ENCODE data around the gene SLC7A8.
"Not testable (repeated sequence)": the region's sequence is repeated elsewhere in the genome, so short reads cannot be mapped to it uniquely, and the experiment has no call there.

SLC7A8 gene

GRCh38 chr14:23112359-23113178, 70.9 kb downstream of the SLC7A8 start:
- no peak overlapping the region for H3K4me2 ChIP-seq (ENCODE audit: low read length)
- H3K9ac ChIP-seq (ENCODE audit: low read length), result no peak overlapping the region
- H3K27me3 ChIP-seq (ENCODE audit: low read depth, low read length), result peaks cover 51% of the 10 kb centered on the region
- no peaks in the 10 kb centered on the region for H3K79me2 ChIP-seq (ENCODE audit: low read length)
- no peak overlapping the region for H3K27ac ChIP-seq (ENCODE audit: low read length)
- TF ChIP-seq EZH2phosphoT487 (IDR thresholded peaks at IDR 0.05; ENCODE audit: low read depth), result no peak
- TF ChIP-seq CTCF (IDR thresholded peaks at IDR 0.05; ENCODE audit: low read depth, low read length), result no peak
- no peaks in the 10 kb centered on the region for H3K36me3 ChIP-seq (replicated peaks; ENCODE audit: low read depth, low read length)
- H3K4me1 ChIP-seq (ENCODE audit: low read length), result peaks cover 6% of the 10 kb centered on the region
- no peak overlapping the region for H3K4me3 ChIP-seq (ENCODE audit: low read length)
- no peaks in the 10 kb centered on the region for H4K20me1 ChIP-seq (ENCODE audit: insufficient read depth, low read length)
- no peaks in the 10 kb centered on the region for H3K9me3 ChIP-seq (ENCODE audit: insufficient read depth, low read length)
- H2AFZ ChIP-seq (ENCODE audit: low read depth, low read length), result no peak overlapping the region

GRCh38 chr14:23110579-23111365, 72.7 kb downstream of the SLC7A8 start:
- no peak overlapping the region for H3K9ac ChIP-seq (ENCODE audit: low read length)
- TF ChIP-seq CTCF (IDR thresholded peaks at IDR 0.05; ENCODE audit: low read depth, low read length) (no peak), EZH2phosphoT487 (IDR thresholded peaks at IDR 0.05; ENCODE audit: low read depth) (no peak)
- H3K4me2 ChIP-seq (ENCODE audit: low read length), result no peak overlapping the region
- H2AFZ ChIP-seq (ENCODE audit: low read depth, low read length), result no peak overlapping the region
- no peaks in the 10 kb centered on the region for H3K9me3 ChIP-seq (ENCODE audit: insufficient read depth, low read length)
- no peak overlapping the region for H3K4me3 ChIP-seq (ENCODE audit: low read length)
- peaks cover 48% of the 10 kb centered on the region for H3K27me3 ChIP-seq (ENCODE audit: low read depth, low read length)
- H4K20me1 ChIP-seq (ENCODE audit: insufficient read depth, low read length), result no peaks in the 10 kb centered on the region
- peaks cover 6% of the 10 kb centered on the region for H3K4me1 ChIP-seq (ENCODE audit: low read length)
- no peaks in the 10 kb centered on the region for H3K36me3 ChIP-seq (replicated peaks; ENCODE audit: low read depth, low read length)
- H3K79me2 ChIP-seq (ENCODE audit: low read length), result no peaks in the 10 kb centered on the region
- H3K27ac ChIP-seq (ENCODE audit: low read length), result no peak overlapping the region

GRCh38 chr14:23109769-23110168, 73.7 kb downstream of the SLC7A8 start:
- Histone ChIP-seq H4K20me1 (ENCODE audit: insufficient read depth, low read length) (no peaks in the 10 kb centered on the region), H2AFZ (ENCODE audit: low read depth, low read length) (no peak overlapping the region), H3K79me2 (ENCODE audit: low read length) (no peaks in the 10 kb centered on the region), H3K4me3 (ENCODE audit: low read length) (no peak overlapping the region), H3K36me3 (replicated peaks; ENCODE audit: low read depth, low read length) (no peaks in the 10 kb centered on the region), H3K9me3 (ENCODE audit: insufficient read depth, low read length) (no peaks in the 10 kb centered on the region), H3K4me1 (ENCODE audit: low read length) (peaks cover 2% of the 10 kb centered on the region), H3K4me2 (ENCODE audit: low read length) (no peak overlapping the region), H3K27me3 (ENCODE audit: low read depth, low read length) (peaks cover 39% of the 10 kb centered on the region), H3K27ac (ENCODE audit: low read length) (no peak overlapping the region), H3K9ac (ENCODE audit: low read length) (no peak overlapping the region)
- TF ChIP-seq EZH2phosphoT487 (IDR thresholded peaks at IDR 0.05; ENCODE audit: low read depth) (no peak), CTCF (IDR thresholded peaks at IDR 0.05; ENCODE audit: low read depth, low read length) (no peak)

DNA sequence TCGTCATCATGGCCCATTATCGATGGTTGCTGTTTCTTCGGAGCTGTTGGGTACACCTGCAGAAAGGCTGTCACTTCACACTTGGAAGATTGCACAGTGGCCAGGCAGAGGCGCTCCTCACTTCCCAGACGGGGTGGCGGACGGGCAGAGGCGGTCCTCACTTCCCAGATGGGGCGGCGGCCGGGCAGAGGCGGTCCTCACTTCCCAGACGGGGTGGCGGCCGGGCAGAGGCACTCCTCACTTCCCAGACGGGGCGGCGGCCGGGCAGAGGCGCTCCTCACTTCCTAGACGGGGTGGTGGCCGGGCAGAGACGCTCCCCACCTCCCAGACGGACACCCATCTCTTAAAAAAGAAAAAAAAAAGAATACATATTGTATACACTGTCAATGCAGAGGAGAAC, 75.3 kb downstream of the SLC7A8 start:
- not testable (repeated sequence) for H3K79me2 ChIP-seq (ENCODE audit: low read length); H3K9me3 ChIP-seq (ENCODE audit: insufficient read depth, low read length); H3K36me3 ChIP-seq (replicated peaks; ENCODE audit: low read depth, low read length); H3K4me1 ChIP-seq (ENCODE audit: low read length); H4K20me1 ChIP-seq (ENCODE audit: insufficient read depth, low read length); H3K9ac ChIP-seq (ENCODE audit: low read length); H3K27ac ChIP-seq (ENCODE audit: low read length); H2AFZ ChIP-seq (ENCODE audit: low read depth, low read length); H3K4me2 ChIP-seq (ENCODE audit: low read length); H3K4me3 ChIP-seq (ENCODE audit: low read length)
- H3K27me3 ChIP-seq (ENCODE audit: low read depth, low read length), result peaks cover 30% of the 10 kb centered on the region

- H2AFZ ChIP-seq (ENCODE audit: low read depth, low read length); H3K9ac ChIP-seq (ENCODE audit: low read length); H3K4me2 ChIP-seq (ENCODE audit: low read length); H3K79me2 ChIP-seq (ENCODE audit: low read length); H4K20me1 ChIP-seq (ENCODE audit: insufficient read depth, low read length); H3K27ac ChIP-seq (ENCODE audit: low read length); H3K9me3 ChIP-seq (ENCODE audit: insufficient read depth, low read length); H3K4me3 ChIP-seq (ENCODE audit: low read length); H3K36me3 ChIP-seq (replicated peaks; ENCODE audit: low read depth, low read length); H3K4me1 ChIP-seq (ENCODE audit: low read length): not testable (repeated sequence)
- H3K27me3 ChIP-seq (ENCODE audit: low read depth, low read length), result peaks cover 27% of the 10 kb centered on the region
Observed at GRCh38 chr14:23107620-23108019, 75.8 kb downstream of the SLC7A8 start.
